Measurements from ENCODE around the gene RARB. TPM values are rescaled to one million over a fixed set of nuclear protein-coding genes. Genes with fewer than 3 reads are reported as not detected.
A peak's percentile ranks its signal among the peaks of the same experiment; 100 is the strongest.

The RARB gene
- total RNA-seq, 2 experiments from 2014 or later, result not detected

GRCh38 chr3:25426408-25426807 lies 1.7 kb upstream of the RARB start:
- peaks cover 4% of the 10 kb centered on the region for H3K4me1 Mint-ChIP-seq (ENCODE audit: low read depth)
- ATAC-seq, result no peak
- no peak for DNase-seq
- no peaks in the 10 kb centered on the region for H3K36me3 Mint-ChIP-seq (ENCODE audit: low read depth)
- CTCF ChIA-PET, result no interaction called here
- H3K9me3 Mint-ChIP-seq (ENCODE audit: insufficient read depth), result no peaks in the 10 kb centered on the region
- POLR2A ChIA-PET, result no interaction called here
- H3K27ac Mint-ChIP-seq, result no peak overlapping the region
- H3K27me3 Mint-ChIP-seq (ENCODE audit: low read depth), result peaks cover 38% of the 10 kb centered on the region
- no peak overlapping the region for H3K4me3 Mint-ChIP-seq

GRCh38 chr3:25427155-25427554 lies 908 bp upstream of the RARB start:
- ChIA-PET CTCF (no interaction called here), POLR2A (no interaction called here)
- H3K27ac Mint-ChIP-seq, result no peak overlapping the region
- H3K4me1 Mint-ChIP-seq (ENCODE audit: low read depth), result peaks cover 4% of the 10 kb centered on the region
- no peak for DNase-seq
- H3K36me3 Mint-ChIP-seq (ENCODE audit: low read depth), result no peaks in the 10 kb centered on the region
- peaks cover 38% of the 10 kb centered on the region for H3K27me3 Mint-ChIP-seq (ENCODE audit: low read depth)
- no peak overlapping the region for H3K4me3 Mint-ChIP-seq
- no peak for ATAC-seq
- H3K9me3 Mint-ChIP-seq (ENCODE audit: insufficient read depth), result no peaks in the 10 kb centered on the region

GRCh38 chr3:25427563-25427941 lies 511 bp upstream of the RARB start:
- Mint-ChIP-seq H3K4me3 (peak overlapping the region; percentile 9), H3K36me3 (ENCODE audit: low read depth) (no peaks in the 10 kb centered on the region), H3K9me3 (ENCODE audit: insufficient read depth) (no peaks in the 10 kb centered on the region), H3K4me1 (ENCODE audit: low read depth) (peaks cover 4% of the 10 kb centered on the region), H3K27ac (no peak overlapping the region), H3K27me3 (ENCODE audit: low read depth) (peaks cover 38% of the 10 kb centered on the region)
- no peak for ATAC-seq
- POLR2A ChIA-PET, result no interaction called here
- CTCF ChIA-PET, result no interaction called here
- no peak for DNase-seq

DNA sequence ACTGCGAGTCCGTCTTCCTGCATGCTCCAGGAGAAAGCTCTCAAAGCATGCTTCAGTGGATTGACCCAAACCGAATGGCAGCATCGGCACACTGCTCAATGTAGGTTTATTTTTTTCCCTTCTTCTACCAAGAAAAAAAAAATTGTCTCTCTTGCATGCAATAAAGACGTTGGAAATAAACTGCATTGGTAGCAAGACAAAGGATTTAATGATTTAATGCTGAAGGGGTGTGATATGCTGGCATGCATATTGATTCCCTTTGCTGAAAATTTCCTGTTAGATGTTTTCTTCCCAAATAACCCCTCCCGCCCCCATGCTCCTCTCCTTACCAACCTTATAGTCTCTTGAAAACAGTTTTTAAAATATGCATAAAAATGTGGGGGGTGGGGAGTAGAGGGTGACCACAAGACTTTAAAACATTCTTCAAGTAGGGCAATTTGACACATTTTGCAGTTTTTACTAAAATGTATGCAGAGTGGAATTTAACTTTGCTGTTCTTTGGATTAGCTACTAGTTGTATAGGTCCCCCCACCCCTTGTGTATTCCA lies 799 bp downstream of the RARB start:
- Mint-ChIP-seq H3K4me1 (ENCODE audit: low read depth) (peaks cover 4% of the 10 kb centered on the region), H3K4me3 (no peak overlapping the region), H3K9me3 (ENCODE audit: insufficient read depth) (no peaks in the 10 kb centered on the region), H3K27ac (no peak overlapping the region), H3K36me3 (ENCODE audit: low read depth) (no peaks in the 10 kb centered on the region), H3K27me3 (ENCODE audit: low read depth) (peaks cover 42% of the 10 kb centered on the region)
- POLR2A ChIA-PET, result no interaction called here
- ATAC-seq (no peak), DNase-seq (no peak)
- CTCF ChIA-PET, result no interaction called here

GRCh38 chr3:25429361-25430286 lies 1.6 kb downstream of the RARB start:
- Mint-ChIP-seq H3K9me3 (ENCODE audit: insufficient read depth) (no peaks in the 10 kb centered on the region), H3K4me3 (no peak overlapping the region), H3K4me1 (ENCODE audit: low read depth) (peaks cover 4% of the 10 kb centered on the region), H3K27me3 (ENCODE audit: low read depth) (peaks cover 42% of the 10 kb centered on the region), H3K27ac (no peak overlapping the region), H3K36me3 (ENCODE audit: low read depth) (no peaks in the 10 kb centered on the region)
- POLR2A ChIA-PET, result no interaction called here
- DNase-seq (no peak), ATAC-seq (no peak)
- CTCF ChIA-PET, result no interaction called here

DNA sequence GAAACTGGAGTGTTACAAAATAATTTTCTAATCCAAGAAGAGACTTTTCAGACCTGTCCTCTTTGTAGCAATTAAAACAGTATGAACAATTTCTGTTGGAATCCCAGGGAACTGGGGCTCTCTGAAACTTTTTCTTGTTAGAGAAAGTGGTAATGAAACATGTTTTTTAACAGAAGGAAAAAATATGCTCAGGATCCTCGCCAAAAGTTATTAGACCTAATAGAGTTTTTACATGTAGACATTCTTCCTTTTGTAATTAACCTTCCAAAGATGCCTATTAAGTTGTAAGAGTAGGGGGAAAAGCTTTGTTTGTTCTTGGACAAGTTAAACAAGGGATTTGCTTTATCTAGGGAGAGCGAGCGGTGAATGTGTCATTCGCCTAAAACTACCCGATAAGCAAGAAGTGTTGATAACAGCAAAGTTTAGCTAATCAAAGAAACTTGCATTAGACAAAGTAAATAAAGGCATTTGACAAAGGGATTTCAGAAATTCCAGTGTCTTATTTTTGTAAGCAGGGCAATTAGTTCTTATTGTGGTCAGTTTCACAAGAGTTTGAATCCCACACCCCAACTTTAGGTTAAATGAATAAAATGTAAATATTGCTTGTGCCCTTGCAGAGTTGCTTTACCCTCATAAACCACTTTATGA lies 2.3 kb downstream of the RARB start:
- H3K9me3 Mint-ChIP-seq (ENCODE audit: insufficient read depth), result no peaks in the 10 kb centered on the region
- no peaks in the 10 kb centered on the region for H3K36me3 Mint-ChIP-seq (ENCODE audit: low read depth)
- POLR2A ChIA-PET, result no interaction called here
- CTCF ChIA-PET, result no interaction called here
- no peak overlapping the region for H3K4me3 Mint-ChIP-seq
- no peak overlapping the region for H3K27ac Mint-ChIP-seq
- ATAC-seq, result no peak
- H3K4me1 Mint-ChIP-seq (ENCODE audit: low read depth), result peaks cover 4% of the 10 kb centered on the region
- no peak for DNase-seq
- peaks cover 42% of the 10 kb centered on the region for H3K27me3 Mint-ChIP-seq (ENCODE audit: low read depth)

DNA sequence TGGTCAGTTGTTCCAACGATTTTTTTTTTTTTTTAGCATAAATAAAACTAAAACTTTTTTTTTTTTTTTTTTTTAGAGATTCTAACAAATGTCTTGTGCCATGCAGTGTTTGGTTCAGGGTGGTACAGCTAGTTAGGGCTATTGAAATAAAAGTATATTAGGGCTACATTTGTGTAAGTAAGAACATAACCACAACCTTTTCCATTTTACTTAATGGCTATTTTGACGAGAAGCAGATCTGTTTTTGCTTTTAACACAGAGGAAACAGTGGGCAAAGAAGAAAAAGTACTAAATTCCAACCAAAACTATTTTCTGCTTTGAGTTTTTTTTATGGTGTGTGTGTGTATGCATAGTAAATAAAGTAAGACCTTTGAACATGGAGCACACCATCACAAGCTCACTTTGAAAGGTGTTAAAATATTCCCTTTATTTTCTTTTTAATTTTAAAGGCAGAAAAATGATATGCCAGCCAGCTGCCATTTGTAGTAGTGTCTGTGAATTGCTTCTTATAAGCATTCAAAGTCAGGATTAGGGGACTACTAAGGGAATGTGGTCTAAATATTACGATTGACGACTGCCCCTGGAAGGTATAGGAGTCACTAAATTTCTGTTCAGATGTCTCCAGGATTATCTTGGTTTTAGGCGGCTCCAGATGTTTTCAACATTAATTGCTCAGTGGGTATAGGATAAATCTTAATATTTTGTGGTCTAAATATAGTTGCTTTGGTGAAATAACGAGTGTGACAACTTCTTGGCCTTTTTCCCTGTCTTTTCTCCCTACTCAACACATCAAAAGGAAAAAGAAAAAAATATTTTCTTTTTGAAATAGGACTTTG lies 3.1 kb downstream of the RARB start:
- Mint-ChIP-seq H3K4me3 (no peak overlapping the region), H3K36me3 (ENCODE audit: low read depth) (no peaks in the 10 kb centered on the region), H3K27ac (no peak overlapping the region), H3K9me3 (ENCODE audit: insufficient read depth) (no peaks in the 10 kb centered on the region), H3K4me1 (ENCODE audit: low read depth) (peaks cover 4% of the 10 kb centered on the region), H3K27me3 (ENCODE audit: low read depth) (peaks cover 41% of the 10 kb centered on the region)
- DNase-seq (no peak), ATAC-seq (no peak)
- POLR2A ChIA-PET, result no interaction called here
- CTCF ChIA-PET, result no interaction called here

DNA sequence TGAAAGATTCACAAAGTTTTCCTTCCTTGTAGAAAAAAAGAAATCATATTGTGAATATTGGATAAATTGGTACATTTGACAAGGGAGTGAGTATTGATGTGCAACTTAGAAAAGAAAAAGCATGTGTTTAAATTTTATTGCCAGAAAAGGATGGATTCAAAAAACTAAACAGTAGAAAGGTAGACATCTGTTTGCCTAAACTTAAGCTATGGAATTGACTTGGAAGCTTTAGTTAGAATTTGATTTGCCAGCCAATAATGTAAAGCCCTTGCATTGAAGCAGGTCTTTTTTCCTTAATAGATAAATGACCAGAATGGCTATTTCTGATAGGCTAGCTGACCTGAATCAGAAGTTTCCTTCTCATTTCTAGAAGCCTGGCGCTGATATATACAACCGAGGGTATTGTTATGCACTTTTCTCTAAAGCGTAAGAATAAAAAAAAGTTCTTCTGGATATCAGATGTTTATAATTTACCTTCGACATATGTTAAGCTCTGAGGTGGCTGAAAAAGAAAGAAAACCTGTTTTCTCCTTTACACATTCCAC lies 4.2 kb downstream of the RARB start:
- CTCF ChIA-PET, result no interaction called here
- H3K4me3 Mint-ChIP-seq, result no peak overlapping the region
- peaks cover 4% of the 10 kb centered on the region for H3K4me1 Mint-ChIP-seq (ENCODE audit: low read depth)
- peaks cover 31% of the 10 kb centered on the region for H3K27me3 Mint-ChIP-seq (ENCODE audit: low read depth)
- no peaks in the 10 kb centered on the region for H3K36me3 Mint-ChIP-seq (ENCODE audit: low read depth)
- ATAC-seq (no peak), DNase-seq (no peak)
- no peaks in the 10 kb centered on the region for H3K9me3 Mint-ChIP-seq (ENCODE audit: insufficient read depth)
- POLR2A ChIA-PET, result no interaction called here
- no peak overlapping the region for H3K27ac Mint-ChIP-seq

GRCh38 chr3:25433106-25433505 lies 5.0 kb downstream of the RARB start:
- Mint-ChIP-seq H3K36me3 (ENCODE audit: low read depth) (no peaks in the 10 kb centered on the region), H3K4me1 (ENCODE audit: low read depth) (peaks cover 3% of the 10 kb centered on the region), H3K27me3 (ENCODE audit: low read depth) (peaks cover 24% of the 10 kb centered on the region), H3K9me3 (ENCODE audit: insufficient read depth) (no peaks in the 10 kb centered on the region), H3K4me3 (no peak overlapping the region), H3K27ac (no peak overlapping the region)
- ChIA-PET POLR2A (no interaction called here), CTCF (no interaction called here)
- DNase-seq, result no peak
- no peak for ATAC-seq

GRCh38 chr3:25433868-25434267 lies 5.8 kb downstream of the RARB start:
- ChIA-PET CTCF (no interaction called here), POLR2A (no interaction called here)
- ATAC-seq (no peak), DNase-seq (no peak)
- H3K9me3 Mint-ChIP-seq (ENCODE audit: insufficient read depth), result no peaks in the 10 kb centered on the region
- no peaks in the 10 kb centered on the region for H3K4me1 Mint-ChIP-seq (ENCODE audit: low read depth)
- no peak overlapping the region for H3K4me3 Mint-ChIP-seq
- no peaks in the 10 kb centered on the region for H3K36me3 Mint-ChIP-seq (ENCODE audit: low read depth)
- peaks cover 17% of the 10 kb centered on the region for H3K27me3 Mint-ChIP-seq (ENCODE audit: low read depth)
- H3K27ac Mint-ChIP-seq, result no peak overlapping the region

GRCh38 chr3:25437953-25438352 lies 9.9 kb downstream of the RARB start:
- DNase-seq, result no peak
- H3K27me3 Mint-ChIP-seq (ENCODE audit: low read depth), result peaks cover 4% of the 10 kb centered on the region
- POLR2A ChIA-PET, result no interaction called here
- H3K9me3 Mint-ChIP-seq (ENCODE audit: insufficient read depth), result no peaks in the 10 kb centered on the region
- H3K4me3 Mint-ChIP-seq, result no peak overlapping the region
- no peak for ATAC-seq
- H3K27ac Mint-ChIP-seq, result no peak overlapping the region
- H3K4me1 Mint-ChIP-seq (ENCODE audit: low read depth), result no peaks in the 10 kb centered on the region
- no peaks in the 10 kb centered on the region for H3K36me3 Mint-ChIP-seq (ENCODE audit: low read depth)
- CTCF ChIA-PET, result no interaction called here

Data from activated CD8-positive, alpha-beta T cell treated with anti-CD3 and anti-CD28 coated beads, Interleukin-2, amount 10 ng/mL, durations not matched to agents 7 days and 5 days (primary cell).